Lung (tissue), 12 donors: ENCODE results near the gene SNTB2. TPM values are rescaled to one million over a fixed set of nuclear protein-coding genes. Genes with fewer than 3 reads are reported as not detected.

Experiments
- ATAC-seq: fragments of 200-7000 bp; cut with Tn5 transposase; one replicate; pipeline ENCODE4 v1.9.1; 2020; ENCODE audit warnings: moderate number of reproducible peaks; ENCODE audit not compliant: insufficient read depth, low FRiP score
- DNase-seq, 3 donors: peaks; one replicate each; pipeline ENCODE4 v3.0.0-alpha.2; 2013 to 2017
- H3K27ac ChIP-seq, 2 donors: one replicate each; pipeline ENCODE4 v1.5.1; 2013; ENCODE audit warnings: mild to moderate bottlenecking in 2 of 2, moderate library complexity in 2 of 2, control low read depth in 1 of 2, inconsistent platforms in 1 of 2, low read depth in 1 of 2, low read length in 1 of 2
- H3K27me3 ChIP-seq, 3 donors: one replicate each; pipeline ENCODE4 v1.5.1; 2013; ENCODE audit warnings: low read length in 2 of 3; ENCODE audit not compliant: control insufficient read depth in 3 of 3, insufficient read depth in 3 of 3
- H3K36me3 ChIP-seq, 4 donors: one replicate each; pipeline ENCODE4 v1.5.1; 2013; ENCODE audit warnings: low read length in 4 of 4, mild to moderate bottlenecking in 1 of 4, moderate library complexity in 1 of 4; ENCODE audit not compliant: control insufficient read depth in 4 of 4, insufficient read depth in 4 of 4
- H3K4me1 ChIP-seq, 5 donors: one replicate each; pipeline ENCODE4 v1.5.1; 2013; ENCODE audit warnings: low read length in 5 of 5, mild to moderate bottlenecking in 2 of 5, moderate library complexity in 1 of 5; ENCODE audit not compliant: control insufficient read depth in 5 of 5, insufficient read depth in 5 of 5
- H3K4me3 ChIP-seq: one replicate; pipeline ENCODE4 v1.5.1; 2013; ENCODE audit warnings: mild to moderate bottlenecking, control low read depth, moderate library complexity
- H3K9ac ChIP-seq, 2 donors: one replicate each; pipeline ENCODE4 v1.5.1; 2013; ENCODE audit warnings: low read length in 2 of 2, control low read depth in 1 of 2; ENCODE audit not compliant: insufficient read depth in 1 of 2
- H3K9me3 ChIP-seq, 4 donors: one replicate each; pipeline ENCODE4 v1.5.1; 2013; ENCODE audit warnings: low read length in 3 of 4, mild to moderate bottlenecking in 1 of 4, moderate library complexity in 1 of 4; ENCODE audit not compliant: control insufficient read depth in 4 of 4, insufficient read depth in 3 of 4
- CTCF ChIP-seq: IDR thresholded peaks from 2 replicates; pipeline ENCODE4 v1.5.1; 2012; ENCODE audit warnings: mild to moderate bottlenecking; ENCODE audit errors: control extremely low read depth, extremely low read depth
- WGBS, 2 donors: extraction: QIAGEN DNeasy Blood & Tissue Kit; methylation state at CpG; one replicate each; pipeline ENCODE4 v1.1.7; 2013; 5-methylcytosine and 5-hydroxymethylcytosine counted together
- polyA plus RNA-seq, 2 donors: library from polyadenylated mRNA; stranded (reverse); fragments of 200-250 nt; gene quantifications; one replicate each; pipeline ENCODE4 v1.2.1, GENCODE V29; 2013
- total RNA-seq, 2 donors: library from RNA; depleted of rRNA in 1 of 2; stranded (reverse); fragments of >200 nt in 1 of 2; gene quantifications; one replicate each; pipeline ENCODE4 v1.2.1, GENCODE V29; 2014 to 2021
- donor health status: control.
- donor health status: control.
- donor health status: Bipolar disorder and iron deficiency.
- donor health status: healthy.
- donor health status: DM: yes; HTN: yes; CAD: no.

SNTB2 gene
- total and polyA plus RNA-seq, 4 donors, result 4.5 to 42.8 (median 19.1) TPM

- peak in 2 of 3 donors; percentile 39 to 58 for DNase-seq
- no peak for TF ChIP-seq CTCF
- Histone ChIP-seq H3K27me3 (no peaks in the 10 kb centered on the region), H3K36me3 (no peaks in the 10 kb centered on the region), H3K4me1 (peaks cover 0 to 16% (median 9%) of the 10 kb centered on the region in 5 donors), H3K4me3 (no peak overlapping the region), H3K9ac (no peak overlapping the region), H3K27ac (peak overlapping the region in 1 of 2 donors; percentile 10), H3K9me3 (peaks cover 0 to 2% (median 0%) of the 10 kb centered on the region in 4 donors)
- 91 to 96% methylated on average over 4 of the region's 4 CpGs for WGBS, 2 donors
- no peak for ATAC-seq
Measured at GRCh38 chr16:69176033-69176800, 10.7 kb upstream of the SNTB2 start.

GRCh38 chr16:69179328-69180010 is 7.5 kb upstream of the SNTB2 start:
- DNase-seq (peak; percentile 89 to 99 (median 98)), ATAC-seq (peak; percentile 66)
- H3K9me3 ChIP-seq, result peaks cover 0 to 2% (median 0%) of the 10 kb centered on the region in 4 donors
- H3K4me1 ChIP-seq, result peaks cover 0 to 15% (median 11%) of the 10 kb centered on the region in 5 donors
- peak overlapping the region in 1 of 2 donors; percentile 26 for H3K27ac ChIP-seq
- H3K27me3 ChIP-seq, result no peaks in the 10 kb centered on the region
- TF ChIP-seq CTCF, result no peak
- WGBS, 2 donors, result 15 to 28% methylated on average over 6 of the region's 6 CpGs
- H3K9ac ChIP-seq, result no peak overlapping the region
- H3K36me3 ChIP-seq, result no peaks in the 10 kb centered on the region
- no peak overlapping the region for H3K4me3 ChIP-seq

- no peak for ATAC-seq
- Histone ChIP-seq H3K4me3 (no peak overlapping the region), H3K9me3 (peaks cover 0 to 2% (median 0%) of the 10 kb centered on the region in 4 donors), H3K36me3 (no peaks in the 10 kb centered on the region), H3K9ac (no peak overlapping the region), H3K27me3 (no peaks in the 10 kb centered on the region), H3K27ac (peak overlapping the region; percentile 26), H3K4me1 (peaks cover 0 to 15% (median 11%) of the 10 kb centered on the region in 5 donors)
- DNase-seq, result no peak
- no peak for TF ChIP-seq CTCF
Measured at GRCh38 chr16:69180011-69180338, 7.0 kb upstream of the SNTB2 start.
